Measurements from ENCODE around the gene LRRC15. TPM values are rescaled to one million over a fixed set of nuclear protein-coding genes. Genes with fewer than 3 reads are reported as not detected.

Gene LRRC15
- total and polyA plus RNA-seq, 7 donors: under 0.01 to 0.23 (median under 0.01) TPM; not detected in 2

- H3K27me3 ChIP-seq: peaks cover 0 to 38% (median 19%) of the 10 kb centered on the region in 3 donors
- no peaks in the 10 kb centered on the region for H3K36me3 ChIP-seq
- no peak for DNase-seq
- no peaks in the 10 kb centered on the region for H3K9me3 ChIP-seq
- intact Hi-C loops (cut with DNase I): loop anchor here (1.0 kb wide), 1 partner anchor 33 kb away; no protein-coding TSS in a partner anchor
- peaks cover 0 to 30% (median 23%) of the 10 kb centered on the region in 4 donors for H3K4me1 ChIP-seq
- WGBS, 2 donors: 59 to 74% methylated on average over 2 of the region's 2 CpGs
- peak within 1 kb of the TSS in 3 of 4 donors; percentile 4 to 31 (median 29) for H3K4me3 ChIP-seq
- TF ChIP-seq CTCF (IDR thresholded peaks at IDR 0.05): no peak
- no peak for TF ChIP-seq EP300 (IDR thresholded peaks at IDR 0.05)
- no peak for TF ChIP-seq POLR2A (IDR thresholded peaks at IDR 0.05)
- no peak for TF ChIP-seq POLR2AphosphoS5 (IDR thresholded peaks at IDR 0.05)
- H3K27ac ChIP-seq: no peak within 1 kb of the TSS
Measured at GRCh38 chr3:194399166-194399565, 29.6 kb upstream of the LRRC15 start, which contains the start of gene GP5. GP5 (minus strand) TSS chr3:194399266; CDS start chr3:194398282, 984 bp downstream.

DNA sequence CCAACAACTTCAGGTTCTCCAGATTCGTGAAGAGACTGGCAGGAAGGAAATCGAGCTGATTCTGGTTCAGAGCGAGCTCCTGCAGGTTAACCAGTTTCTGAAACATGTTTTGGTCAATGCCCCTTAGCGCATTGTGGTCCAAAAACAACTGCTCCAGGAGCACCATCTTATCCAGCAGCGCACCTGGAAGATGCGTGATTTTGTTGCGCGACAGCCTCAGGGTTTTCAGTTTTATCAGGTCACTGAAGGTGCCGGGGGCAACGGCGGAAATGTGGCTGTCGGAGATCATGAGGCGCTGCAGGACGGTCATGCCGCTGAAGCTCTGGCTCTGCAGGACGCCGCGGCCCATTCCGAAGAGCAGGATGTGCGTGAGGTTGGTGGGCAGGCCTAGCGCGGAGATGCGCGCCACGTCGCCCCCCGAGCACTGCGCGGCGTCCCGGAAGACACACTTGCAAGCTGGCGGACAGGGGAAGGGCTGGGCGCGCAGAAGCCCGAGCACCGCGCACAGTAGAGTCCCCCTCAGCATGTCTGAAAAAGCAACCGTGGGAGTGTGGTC lies 28.3 kb upstream of the LRRC15 start:
- H3K27me3 ChIP-seq: peaks cover 0 to 38% (median 19%) of the 10 kb centered on the region in 3 donors
- no peak for TF ChIP-seq POLR2AphosphoS5 (IDR thresholded peaks at IDR 0.05)
- intact Hi-C loops (cut with DNase I): no loop called here
- peaks cover 0 to 30% (median 23%) of the 10 kb centered on the region in 4 donors for H3K4me1 ChIP-seq
- no peak overlapping the region for H3K27ac ChIP-seq
- DNase-seq: no peak
- peak overlapping the region in 3 of 4 donors; percentile 4 to 31 (median 29) for H3K4me3 ChIP-seq
- H3K36me3 ChIP-seq: no peaks in the 10 kb centered on the region
- 30 to 80% methylated on average over 38 of the region's 38 CpGs for WGBS, 2 donors
- H3K9me3 ChIP-seq: no peaks in the 10 kb centered on the region

GRCh38 chr3:194396859-194397756 lies 27.6 kb upstream of the LRRC15 start:
- intact Hi-C loops (cut with DNase I): no loop called here
- peak overlapping the region in 3 of 4 donors; percentile 8 to 38 (median 29) for H3K4me3 ChIP-seq
- peak overlapping the region in 2 of 4 donors; percentile 19 to 34 for H3K27ac ChIP-seq
- TF ChIP-seq POLR2AphosphoS5 (IDR thresholded peaks at IDR 0.05) (no peak), EP300 (IDR thresholded peaks at IDR 0.05) (no peak), CTCF (IDR thresholded peaks at IDR 0.05) (no peak), POLR2A (IDR thresholded peaks at IDR 0.05) (no peak)
- H3K27me3 ChIP-seq: peaks cover 0 to 38% (median 19%) of the 10 kb centered on the region in 3 donors
- H3K36me3 ChIP-seq: no peaks in the 10 kb centered on the region
- H3K9me3 ChIP-seq: no peaks in the 10 kb centered on the region
- H3K4me1 ChIP-seq: peaks cover 0 to 30% (median 23%) of the 10 kb centered on the region in 4 donors
- WGBS, 2 donors: 34 to 78% methylated on average over 73 of the region's 73 CpGs
- no peak for DNase-seq

GRCh38 chr3:194396539-194396858 lies 27.0 kb upstream of the LRRC15 start:
- Histone ChIP-seq H3K27ac (peak overlapping the region in 2 of 4 donors; percentile 19 to 34), H3K4me1 (peaks cover 0 to 30% (median 23%) of the 10 kb centered on the region in 4 donors), H3K27me3 (peaks cover 0 to 38% (median 19%) of the 10 kb centered on the region in 3 donors), H3K9me3 (no peaks in the 10 kb centered on the region), H3K36me3 (no peaks in the 10 kb centered on the region), H3K4me3 (peak overlapping the region in 3 of 4 donors; percentile 8 to 38 (median 29))
- WGBS, 2 donors: 20 to 59% methylated on average over 13 of the region's 13 CpGs
- TF ChIP-seq POLR2A (IDR thresholded peaks at IDR 0.05): no peak
- TF ChIP-seq CTCF (IDR thresholded peaks at IDR 0.05): no peak
- TF ChIP-seq POLR2AphosphoS5 (IDR thresholded peaks at IDR 0.05): no peak
- TF ChIP-seq EP300 (IDR thresholded peaks at IDR 0.05): no peak
- intact Hi-C loops (cut with DNase I): no loop called here
- DNase-seq: no peak
